Measurements from ENCODE around the gene WRAP73. TPM values are rescaled to one million over a fixed set of nuclear protein-coding genes. Genes with fewer than 3 reads are reported as not detected.

Gene WRAP73
- total RNA-seq, 1 experiment from 2014 or later: 51.4 TPM

GRCh38 chr1:3609016-3609768 is 40.7 kb downstream of the WRAP73 start:
- no TSS peak for BruUV-seq (replicated peaks)
- ChIA-PET CTCF (interaction anchor here (1.3 kb wide), 1 partner anchor 156 kb away, joined by 6 read pairs; no protein-coding TSS in a partner anchor), POLR2A (no interaction called here), RAD21 (ENCODE audit: low non-redundant PET in 1 of 2, low total read pairs in 2 of 2, uncharacterized antibody in 2 of 2, unreplicated experiment in 2 of 2) (no interaction called here)
- H3K9me2 ChIP-seq (ENCODE audit: insufficient read depth): no peaks in the 10 kb centered on the region
- H4K20me1 ChIP-seq (ENCODE audit: insufficient read depth): no peaks in the 10 kb centered on the region
- H3K4me2 ChIP-seq (ENCODE audit: low read length): 0 out of 2 replicates have a peak overlapping the region, but pooled peaks have one; percentile 98
- H3K79me2 ChIP-seq (ENCODE audit: insufficient read depth, low read length): no peaks in the 10 kb centered on the region
- no peaks in the 10 kb centered on the region for H3K36me3 ChIP-seq (ENCODE audit: control insufficient read depth in 1 of 2, insufficient read depth in 2 of 2, low read length in 2 of 2)
- peaks cover 27 to 51% of the 10 kb centered on the region in 2 experiments for H3K4me1 ChIP-seq (ENCODE audit: control insufficient read depth in 1 of 2, insufficient read depth in 2 of 2, low read length in 2 of 2)
- H3K27ac ChIP-seq (ENCODE audit: low read depth, low read length): no peak overlapping the region
- ATAC-seq (no peak), DNase-seq (ENCODE audit: low read depth, low spot score) (no peak)
- no peak overlapping the region for H3K4me3 ChIP-seq (replicated peaks in 1 of 2; ENCODE audit: low read depth in 1 of 2, low read length in 2 of 2)
- intact Hi-C loops (cut with micrococcal nuclease): loop anchor here (10.0 kb wide), 1 partner anchor 1024 kb away; the partner anchor contains the start of gene PRXL2B
- H3K9me3 ChIP-seq (ENCODE audit: control insufficient read depth in 1 of 2, insufficient read depth in 1 of 2, low read depth in 1 of 2, low read length in 2 of 2): no peaks in the 10 kb centered on the region
- no peaks in the 10 kb centered on the region for H3K27me3 ChIP-seq (ENCODE audit: insufficient read depth, low read length)
- no peak overlapping the region for H2AFZ ChIP-seq (ENCODE audit: low read depth, low read length, poor library complexity, severe bottlenecking)
- no peak overlapping the region for H3K9ac ChIP-seq (ENCODE audit: low read length)
- TF ChIP-seq EZH2phosphoT487 (IDR thresholded peaks at IDR 0.05; ENCODE audit: borderline replicate concordance) (no peak), EGR1 (IDR thresholded peaks at IDR 0.05; ENCODE audit: low read depth) (no peak), MAX (IDR thresholded peaks at IDR 0.05) (no peak), POLR2AphosphoS5 (IDR thresholded peaks at IDR 0.05; ENCODE audit: low read depth, low read length) (no peak), TCF7L2 (IDR thresholded peaks at IDR 0.05; ENCODE audit: borderline replicate concordance, extremely low read depth, insufficient read depth, insufficient read length) (no peak), RAD21 (IDR thresholded peaks at IDR 0.05; ENCODE audit: low read depth) (no peak), CTCF (IDR thresholded peaks at IDR 0.05 in 2 of 3, conservative IDR thresholded peaks at IDR 0.05 in 1 of 3; ENCODE audit: borderline replicate concordance in 1 of 3, insufficient read depth in 1 of 3, low read depth in 2 of 3, low read length in 2 of 3) (no peak), CBX3 (IDR thresholded peaks at IDR 0.05; ENCODE audit: low read depth) (no peak), SIN3A (IDR thresholded peaks at IDR 0.05; ENCODE audit: low read depth) (no peak)
